HepG2 (cell line): Measurements from ENCODE around the gene DENND4B. TPM values are rescaled to one million over a fixed set of nuclear protein-coding genes. Genes with fewer than 3 reads are reported as not detected.
A peak's percentile ranks its signal among the peaks of the same experiment; 100 is the strongest.

Experiments used
- CREM ChIP-seq, 2 experiments: sonication (generic) in 1 of 2; formaldehyde crosslinking in 1 of 2; IDR thresholded peaks; 2 replicates each; pipeline versions ENCODE4 v1.4.0 to v1.6.1; 2016 to 2020; ENCODE audit warnings: antibody characterized with exemption in 1 of 2, mild to moderate bottlenecking in 1 of 2, missing genetic modification reagents in 1 of 2
- HES4 ChIP-seq: sonication (generic); formaldehyde crosslinking; IDR thresholded peaks from 2 replicates; pipeline ENCODE4 v1.9.0; 2021; ENCODE audit warnings: mild to moderate bottlenecking, missing genetic modification reagents, borderline replicate concordance
- ISL2 ChIP-seq: sonication (generic); formaldehyde crosslinking; IDR thresholded peaks from 2 replicates; pipeline ENCODE4 v1.5.0; 2020; ENCODE audit warnings: missing genetic modification reagents
- KDM1A ChIP-seq: IDR thresholded peaks from 2 replicates; pipeline ENCODE4 v1.6.1; 2016; ENCODE audit warnings: missing compliant biosample characterization
- RBM39 ChIP-seq: fragments of 200-400 bp; formaldehyde crosslinking; IDR thresholded peaks from one replicate; pipeline ENCODE4 v1.6.1; 2018; ENCODE audit warnings: antibody characterized with exemption, mild to moderate bottlenecking, low read depth, low read length; ENCODE audit not compliant: poor library complexity, severe bottlenecking
- ZNF10 ChIP-seq: sonication (generic); formaldehyde crosslinking; IDR thresholded peaks from 2 replicates; pipeline ENCODE4 v1.4.0; 2020; ENCODE audit warnings: mild to moderate bottlenecking, low read depth, missing genetic modification reagents, borderline replicate concordance
- ZNF121 ChIP-seq: sonication (generic); formaldehyde crosslinking; IDR thresholded peaks from 2 replicates; pipeline ENCODE4 v1.5.0; 2020; ENCODE audit warnings: mild to moderate bottlenecking, missing genetic modification reagents
- ZNF205 ChIP-seq: IDR thresholded peaks from 2 replicates; pipeline ENCODE4 v1.6.1; 2018; ENCODE audit warnings: missing biosample characterization, missing genetic modification reagents
- ZNF225 ChIP-seq: sonication (generic); formaldehyde crosslinking; IDR thresholded peaks from 2 replicates; pipeline ENCODE4 v1.4.0; 2020; ENCODE audit warnings: mild to moderate bottlenecking, missing genetic modification reagents
- ZNF430 ChIP-seq: sonication (generic); formaldehyde crosslinking; IDR thresholded peaks from 2 replicates; pipeline ENCODE4 v1.9.0; 2021; ENCODE audit warnings: mild to moderate bottlenecking, missing genetic modification reagents
- ZNF556 ChIP-seq: sonication (generic); formaldehyde crosslinking; IDR thresholded peaks from 2 replicates; pipeline ENCODE4 v1.4.0; 2020; ENCODE audit warnings: mild to moderate bottlenecking, missing genetic modification reagents, borderline replicate concordance
- ZNF569 ChIP-seq: sonication (generic); formaldehyde crosslinking; IDR thresholded peaks from 2 replicates; pipeline ENCODE4 v1.5.0; 2020; ENCODE audit warnings: mild to moderate bottlenecking, missing genetic modification reagents, moderate library complexity, borderline replicate concordance
- ZNF792 ChIP-seq: IDR thresholded peaks from 2 replicates; pipeline ENCODE4 v1.6.1; 2016
- polyA plus RNA-seq, 8 experiments: library from polyadenylated mRNA; depleted of rRNA in 3 of 8; stranded (reverse) in 7 of 8; unstranded in 1 of 8; fragments of >200 nt; fragmentation: Illumina TruSeq in 4 of 8; extraction: Trizol in 4 of 8; gene quantifications; 2 replicates each; pipeline versions ENCODE4 v1.2.1 to v1.2.3, GENCODE V29; 2011 to 2016; ENCODE audit warnings: low read depth in 4 of 8, missing spikeins in 1 of 8, mixed read lengths in 1 of 8; ENCODE audit not compliant: insufficient read depth in 1 of 8
- total RNA-seq, 5 experiments: library from RNA; depleted of rRNA; stranded (reverse); fragments of >200 nt; fragmentation: Illumina TruSeq; extraction: Trizol; gene quantifications; 2 replicates each; pipeline ENCODE4 v1.2.3, GENCODE V29; 2016; ENCODE audit warnings: low read depth in 1 of 5
- TF ChIP-seq, protein P1 (sequence below): sonication (generic); formaldehyde crosslinking; IDR thresholded peaks from 2 replicates; pipeline ENCODE4; 2020; ENCODE audit warnings: missing genetic modification reagents, mild to moderate bottlenecking, borderline replicate concordance
- TF ChIP-seq, protein P2 (sequence below): sonication (generic); formaldehyde crosslinking; IDR thresholded peaks from 2 replicates; pipeline ENCODE4 v1.5.1; 2020; ENCODE audit warnings: mild to moderate bottlenecking, missing genetic modification reagents, borderline replicate concordance
- TF ChIP-seq, protein P3 (sequence below): sonication (generic); formaldehyde crosslinking; IDR thresholded peaks from 2 replicates; pipeline ENCODE4 v1.4.0; 2020; ENCODE audit warnings: low read depth, missing genetic modification reagents

The DENND4B gene
- total and polyA plus RNA-seq, 2 of the 13 experiments (the other 11 are each of a cell fraction or from before 2014, with no cell fraction given): 15.1 to 20.3 TPM

- TF ChIP-seq ZNF121 (peak; percentile 30; the same call in 1 of the 2 replicates), ZNF430 (CRISPR knock-in tag) (no peak; the same call in 1 of the 2 replicates), ZNF569 (no peak), ISL2 (peak; percentile 62), ZNF205 (CRISPR knock-in tag) (no peak), KDM1A (no peak), ZNF10 (CRISPR knock-in tag) (no peak), ZNF225 (CRISPR knock-in tag) (no peak), RBM39 (no peak), HES4 (CRISPR knock-in tag) (0 out of 2 replicates have a peak, but pooled peaks have one; percentile 72), CREM (IDR thresholded peaks at IDR 0.05) (peak; percentile 98), CREM (CRISPR knock-in tag; IDR thresholded peaks at IDR 0.05) (no peak), ZNF556 (CRISPR knock-in tag) (peak; percentile 75), ZNF792 (CRISPR knock-in tag) (no peak)
- TF ChIP-seq, protein P1, sequence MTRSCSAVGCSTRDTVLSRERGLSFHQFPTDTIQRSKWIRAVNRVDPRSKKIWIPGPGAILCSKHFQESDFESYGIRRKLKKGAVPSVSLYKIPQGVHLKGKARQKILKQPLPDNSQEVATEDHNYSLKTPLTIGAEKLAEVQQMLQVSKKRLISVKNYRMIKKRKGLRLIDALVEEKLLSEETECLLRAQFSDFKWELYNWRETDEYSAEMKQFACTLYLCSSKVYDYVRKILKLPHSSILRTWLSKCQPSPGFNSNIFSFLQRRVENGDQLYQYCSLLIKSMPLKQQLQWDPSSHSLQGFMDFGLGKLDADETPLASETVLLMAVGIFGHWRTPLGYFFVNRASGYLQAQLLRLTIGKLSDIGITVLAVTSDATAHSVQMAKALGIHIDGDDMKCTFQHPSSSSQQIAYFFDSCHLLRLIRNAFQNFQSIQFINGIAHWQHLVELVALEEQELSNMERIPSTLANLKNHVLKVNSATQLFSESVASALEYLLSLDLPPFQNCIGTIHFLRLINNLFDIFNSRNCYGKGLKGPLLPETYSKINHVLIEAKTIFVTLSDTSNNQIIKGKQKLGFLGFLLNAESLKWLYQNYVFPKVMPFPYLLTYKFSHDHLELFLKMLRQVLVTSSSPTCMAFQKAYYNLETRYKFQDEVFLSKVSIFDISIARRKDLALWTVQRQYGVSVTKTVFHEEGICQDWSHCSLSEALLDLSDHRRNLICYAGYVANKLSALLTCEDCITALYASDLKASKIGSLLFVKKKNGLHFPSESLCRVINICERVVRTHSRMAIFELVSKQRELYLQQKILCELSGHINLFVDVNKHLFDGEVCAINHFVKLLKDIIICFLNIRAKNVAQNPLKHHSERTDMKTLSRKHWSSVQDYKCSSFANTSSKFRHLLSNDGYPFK (CRISPR knock-in tag): no peak
- TF ChIP-seq, protein P2, sequence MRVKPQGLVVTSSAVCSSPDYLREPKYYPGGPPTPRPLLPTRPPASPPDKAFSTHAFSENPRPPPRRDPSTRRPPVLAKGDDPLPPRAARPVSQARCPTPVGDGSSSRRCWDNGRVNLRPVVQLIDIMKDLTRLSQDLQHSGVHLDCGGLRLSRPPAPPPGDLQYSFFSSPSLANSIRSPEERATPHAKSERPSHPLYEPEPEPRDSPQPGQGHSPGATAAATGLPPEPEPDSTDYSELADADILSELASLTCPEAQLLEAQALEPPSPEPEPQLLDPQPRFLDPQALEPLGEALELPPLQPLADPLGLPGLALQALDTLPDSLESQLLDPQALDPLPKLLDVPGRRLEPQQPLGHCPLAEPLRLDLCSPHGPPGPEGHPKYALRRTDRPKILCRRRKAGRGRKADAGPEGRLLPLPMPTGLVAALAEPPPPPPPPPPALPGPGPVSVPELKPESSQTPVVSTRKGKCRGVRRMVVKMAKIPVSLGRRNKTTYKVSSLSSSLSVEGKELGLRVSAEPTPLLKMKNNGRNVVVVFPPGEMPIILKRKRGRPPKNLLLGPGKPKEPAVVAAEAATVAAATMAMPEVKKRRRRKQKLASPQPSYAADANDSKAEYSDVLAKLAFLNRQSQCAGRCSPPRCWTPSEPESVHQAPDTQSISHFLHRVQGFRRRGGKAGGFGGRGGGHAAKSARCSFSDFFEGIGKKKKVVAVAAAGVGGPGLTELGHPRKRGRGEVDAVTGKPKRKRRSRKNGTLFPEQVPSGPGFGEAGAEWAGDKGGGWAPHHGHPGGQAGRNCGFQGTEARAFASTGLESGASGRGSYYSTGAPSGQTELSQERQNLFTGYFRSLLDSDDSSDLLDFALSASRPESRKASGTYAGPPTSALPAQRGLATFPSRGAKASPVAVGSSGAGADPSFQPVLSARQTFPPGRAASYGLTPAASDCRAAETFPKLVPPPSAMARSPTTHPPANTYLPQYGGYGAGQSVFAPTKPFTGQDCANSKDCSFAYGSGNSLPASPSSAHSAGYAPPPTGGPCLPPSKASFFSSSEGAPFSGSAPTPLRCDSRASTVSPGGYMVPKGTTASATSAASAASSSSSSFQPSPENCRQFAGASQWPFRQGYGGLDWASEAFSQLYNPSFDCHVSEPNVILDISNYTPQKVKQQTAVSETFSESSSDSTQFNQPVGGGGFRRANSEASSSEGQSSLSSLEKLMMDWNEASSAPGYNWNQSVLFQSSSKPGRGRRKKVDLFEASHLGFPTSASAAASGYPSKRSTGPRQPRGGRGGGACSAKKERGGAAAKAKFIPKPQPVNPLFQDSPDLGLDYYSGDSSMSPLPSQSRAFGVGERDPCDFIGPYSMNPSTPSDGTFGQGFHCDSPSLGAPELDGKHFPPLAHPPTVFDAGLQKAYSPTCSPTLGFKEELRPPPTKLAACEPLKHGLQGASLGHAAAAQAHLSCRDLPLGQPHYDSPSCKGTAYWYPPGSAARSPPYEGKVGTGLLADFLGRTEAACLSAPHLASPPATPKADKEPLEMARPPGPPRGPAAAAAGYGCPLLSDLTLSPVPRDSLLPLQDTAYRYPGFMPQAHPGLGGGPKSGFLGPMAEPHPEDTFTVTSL (CRISPR knock-in tag): no peak
- TF ChIP-seq, protein P3, sequence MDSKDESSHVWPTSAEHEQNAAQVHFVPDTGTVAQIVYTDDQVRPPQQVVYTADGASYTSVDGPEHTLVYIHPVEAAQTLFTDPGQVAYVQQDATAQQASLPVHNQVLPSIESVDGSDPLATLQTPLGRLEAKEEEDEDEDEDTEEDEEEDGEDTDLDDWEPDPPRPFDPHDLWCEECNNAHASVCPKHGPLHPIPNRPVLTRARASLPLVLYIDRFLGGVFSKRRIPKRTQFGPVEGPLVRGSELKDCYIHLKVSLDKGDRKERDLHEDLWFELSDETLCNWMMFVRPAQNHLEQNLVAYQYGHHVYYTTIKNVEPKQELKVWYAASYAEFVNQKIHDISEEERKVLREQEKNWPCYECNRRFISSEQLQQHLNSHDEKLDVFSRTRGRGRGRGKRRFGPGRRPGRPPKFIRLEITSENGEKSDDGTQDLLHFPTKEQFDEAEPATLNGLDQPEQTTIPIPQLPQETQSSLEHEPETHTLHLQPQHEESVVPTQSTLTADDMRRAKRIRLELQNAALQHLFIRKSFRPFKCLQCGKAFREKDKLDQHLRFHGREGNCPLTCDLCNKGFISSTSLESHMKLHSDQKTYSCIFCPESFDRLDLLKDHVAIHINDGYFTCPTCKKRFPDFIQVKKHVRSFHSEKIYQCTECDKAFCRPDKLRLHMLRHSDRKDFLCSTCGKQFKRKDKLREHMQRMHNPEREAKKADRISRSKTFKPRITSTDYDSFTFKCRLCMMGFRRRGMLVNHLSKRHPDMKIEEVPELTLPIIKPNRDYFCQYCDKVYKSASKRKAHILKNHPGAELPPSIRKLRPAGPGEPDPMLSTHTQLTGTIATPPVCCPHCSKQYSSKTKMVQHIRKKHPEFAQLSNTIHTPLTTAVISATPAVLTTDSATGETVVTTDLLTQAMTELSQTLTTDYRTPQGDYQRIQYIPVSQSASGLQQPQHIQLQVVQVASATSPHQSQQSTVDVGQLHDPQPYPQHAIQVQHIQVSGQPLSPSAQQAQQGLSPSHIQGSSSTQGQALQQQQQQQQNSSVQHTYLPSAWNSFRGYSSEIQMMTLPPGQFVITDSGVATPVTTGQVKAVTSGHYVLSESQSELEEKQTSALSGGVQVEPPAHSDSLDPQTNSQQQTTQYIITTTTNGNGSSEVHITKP: no peak
Measured at GRCh38 chr1:153958111-153958960, 11.8 kb upstream of the DENND4B start, which contains the start of gene CRTC2 (continued).
